Neural crest cell (in vitro differentiated cells): ENCODE results near the gene ESR2. TPM values are rescaled to one million over a fixed set of nuclear protein-coding genes. Genes with fewer than 3 reads are reported as not detected.

Experiments used
- DNase-seq: peaks from one replicate; pipeline ENCODE4 v3.0.0; 2021; ENCODE audit warnings: low read depth, mixed read lengths, low spot score
- H3K27ac Mint-ChIP-seq: one replicate; pipeline ENCODE4 v1.8.0; 2021; ENCODE audit warnings: mild to moderate bottlenecking, mixed read lengths; ENCODE audit not compliant: unreplicated experiment
- H3K27me3 Mint-ChIP-seq: 2 replicates; pipeline ENCODE4 v1.8.0; 2021; ENCODE audit warnings: low read depth, mild to moderate bottlenecking, mixed read lengths
- H3K36me3 Mint-ChIP-seq: 2 replicates; pipeline ENCODE4 v1.8.0; 2021; ENCODE audit warnings: low read depth, mild to moderate bottlenecking, mixed read lengths
- H3K4me1 Mint-ChIP-seq: 2 replicates; pipeline ENCODE4 v1.8.0; 2021; ENCODE audit warnings: mixed read lengths
- H3K4me3 Mint-ChIP-seq: one replicate; pipeline ENCODE4 v1.8.0; 2021; ENCODE audit warnings: mild to moderate bottlenecking, mixed read lengths
- H3K9me3 Mint-ChIP-seq: 2 replicates; pipeline ENCODE4 v1.8.0; 2021; ENCODE audit warnings: mixed read lengths
- CTCF ChIP-seq: fragments of 200-600 bp; sonication (generic); conservative IDR thresholded peaks from 2 replicates; pipeline ENCODE4 v1.5.0; 2021; ENCODE audit warnings: antibody characterized with exemption, mild to moderate bottlenecking
- long read RNA-seq: library from polyadenylated mRNA; unstranded; transcript quantifications from one replicate; pipeline ENCODE4 v2.0.0, GENCODE V29; 2020
- total RNA-seq: library from RNA; stranded (reverse); gene quantifications from 2 replicates; pipeline ENCODE4 v1.2.1, GENCODE V29; 2021

Gene ESR2
- total RNA-seq, result 0.20 and 0.33 TPM in 2 replicates
- long read RNA-seq, partial matches to known transcripts, result 0 of 9 reads
- long read RNA-seq, other reads (novel, unspliced or antisense), result 9 of 9 reads

DNA sequence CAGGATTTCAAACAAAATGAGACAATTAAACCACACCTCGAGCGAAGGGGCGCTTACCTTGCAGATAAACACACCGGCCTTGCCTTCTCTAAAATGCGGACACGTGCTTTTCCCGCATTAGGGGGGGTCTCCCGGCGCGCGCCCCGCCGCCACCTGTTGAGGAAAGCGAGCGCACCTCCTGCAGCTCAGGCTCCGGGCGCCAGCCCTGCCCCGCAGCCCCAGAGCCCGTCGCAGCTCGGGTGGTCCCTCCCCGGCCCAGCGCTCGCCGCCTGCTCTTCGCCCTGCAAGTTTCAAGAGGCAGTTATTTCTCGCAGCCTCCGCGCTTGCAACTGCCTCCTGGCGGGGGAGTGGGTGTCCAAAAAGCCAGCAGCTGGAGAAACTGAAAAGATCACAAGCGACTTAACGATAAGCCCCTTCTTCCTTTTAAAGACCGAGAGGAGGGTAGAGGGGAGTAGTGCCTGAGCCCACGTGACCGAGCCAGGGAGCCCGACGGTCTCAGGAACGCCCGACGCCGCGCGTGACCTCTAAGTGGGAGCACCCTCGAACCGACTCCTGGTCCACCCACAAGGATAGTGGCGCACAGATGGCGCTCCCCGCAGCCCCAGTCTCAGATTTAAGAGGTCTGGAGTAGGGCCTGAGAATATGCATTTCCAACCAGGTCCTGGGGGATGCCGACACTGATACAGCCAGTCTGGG is at the start of gene ESR2:
Gene ESR2 (minus strand): TSS at position 396 of the 696 bp plus-strand sequence. CDS start 11,386 bp downstream, outside the sequence.
- peaks cover 71% of the 10 kb centered on the region for H3K27me3 Mint-ChIP-seq
- DNase-seq, result peak; percentile 27

GRCh38 chr14:64340560-64341196 is 46.5 kb upstream of the ESR2 start:
- peak overlapping the region; percentile 70 for H3K4me3 Mint-ChIP-seq

More for the DNA sequence above, at the start of gene ESR2:
- H3K9me3 Mint-ChIP-seq, result no peaks in the 10 kb centered on the region
- peak; percentile 46 for TF ChIP-seq CTCF
- H3K36me3 Mint-ChIP-seq, result no peaks in the 10 kb centered on the region
- H3K4me1 Mint-ChIP-seq, result peaks cover 10% of the 10 kb centered on the region
- no peak within 1 kb of the TSS for H3K27ac Mint-ChIP-seq
- H3K4me3 Mint-ChIP-seq, result peak within 1 kb of the TSS; percentile 74

DNA sequence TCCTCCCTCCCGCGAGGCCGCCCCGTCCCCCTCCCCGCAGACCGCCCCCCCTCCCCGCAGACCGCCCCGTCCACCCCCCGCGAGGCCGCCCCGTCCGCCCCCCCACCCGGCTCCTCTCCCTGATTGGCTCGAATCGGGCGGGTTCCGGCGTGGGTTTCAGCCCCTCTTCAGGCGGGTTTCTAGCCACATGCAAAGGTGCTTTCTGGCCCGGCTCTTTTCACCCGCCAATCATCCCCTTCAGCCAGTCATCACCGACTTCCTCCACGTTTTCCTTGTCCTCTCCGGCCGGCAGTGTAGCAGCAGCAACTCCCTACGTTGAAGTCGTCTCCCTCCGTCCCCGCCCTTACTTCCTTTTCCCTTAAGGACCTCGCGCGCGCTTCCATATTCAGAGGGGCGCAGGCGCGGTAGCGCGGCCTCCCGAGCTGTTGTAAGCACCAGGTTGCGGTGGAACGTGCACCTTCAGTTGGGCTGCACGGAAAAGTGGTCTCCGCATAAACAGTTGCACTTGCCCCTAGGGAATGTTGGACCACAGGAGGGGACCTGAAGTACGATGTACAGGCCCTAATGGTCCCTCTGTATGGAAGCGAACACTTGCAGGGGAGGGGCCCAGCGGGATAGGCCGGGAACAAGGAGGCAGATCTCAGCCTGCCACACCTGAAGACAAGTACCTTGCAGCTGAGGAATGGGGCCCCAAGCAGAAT is 44.6 kb upstream of the ESR2 start:
- peak; percentile 83 for DNase-seq
- Mint-ChIP-seq H3K4me1 (peaks cover 29% of the 10 kb centered on the region), H3K27me3 (no peaks in the 10 kb centered on the region), H3K36me3 (peaks cover 3% of the 10 kb centered on the region), H3K9me3 (peaks cover 3% of the 10 kb centered on the region), H3K4me3 (peak overlapping the region; percentile 89), H3K27ac (peak overlapping the region; percentile 93)
- no peak for TF ChIP-seq CTCF

More at GRCh38 chr14:64340560-64341196, 46.5 kb upstream of the ESR2 start:
- no peak for DNase-seq
- TF ChIP-seq CTCF, result no peak
- Mint-ChIP-seq H3K27me3 (no peaks in the 10 kb centered on the region), H3K4me1 (peaks cover 29% of the 10 kb centered on the region), H3K27ac (peak overlapping the region; percentile 53), H3K9me3 (peaks cover 3% of the 10 kb centered on the region), H3K36me3 (peaks cover 3% of the 10 kb centered on the region)

DNA sequence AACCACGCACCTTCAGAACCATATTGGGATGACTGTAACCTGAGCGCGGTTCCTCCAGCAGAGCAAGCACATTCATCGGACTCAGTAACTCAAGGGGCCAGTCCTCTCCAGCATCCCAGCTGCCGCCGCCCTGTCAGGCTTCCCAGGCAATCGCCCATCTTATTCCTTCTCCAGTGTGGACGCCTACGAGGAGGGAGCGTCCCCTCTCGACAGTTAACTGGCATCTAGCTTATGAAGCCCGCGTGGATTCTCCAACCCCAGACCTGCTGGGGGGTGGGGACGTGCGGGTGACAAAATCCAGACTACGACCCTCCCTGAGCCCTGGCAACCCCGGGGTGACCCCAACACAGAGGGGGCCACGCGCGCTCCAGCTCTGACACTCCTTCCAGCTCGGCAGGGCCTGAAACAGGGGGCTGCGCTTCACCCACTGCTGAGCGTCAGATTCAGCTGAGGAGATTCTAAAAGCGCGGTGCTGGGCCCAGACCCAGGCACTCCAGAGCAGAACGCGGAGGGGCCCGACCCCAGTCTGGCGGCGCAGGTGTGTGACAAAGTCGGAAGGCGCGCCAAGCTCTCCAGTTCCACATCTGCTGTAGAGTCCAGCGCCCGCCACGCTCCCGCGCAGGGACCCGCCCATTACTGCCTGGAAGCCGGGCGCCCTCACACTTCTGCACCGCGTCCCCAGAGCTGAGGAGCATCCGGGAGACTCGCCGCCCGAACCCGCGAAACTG is 43.9 kb upstream of the ESR2 start:
- Mint-ChIP-seq H3K27me3 (no peaks in the 10 kb centered on the region), H3K4me1 (peaks cover 29% of the 10 kb centered on the region), H3K4me3 (peak overlapping the region; percentile 89), H3K9me3 (peaks cover 3% of the 10 kb centered on the region), H3K27ac (peak overlapping the region; percentile 96), H3K36me3 (peaks cover 3% of the 10 kb centered on the region)
- peak; percentile 48 for DNase-seq
- no peak for TF ChIP-seq CTCF

GRCh38 chr14:64329149-64329548 is 35.0 kb upstream of the ESR2 start:
- Mint-ChIP-seq H3K27ac (no peak overlapping the region), H3K4me3 (no peak overlapping the region), H3K9me3 (peaks cover 7% of the 10 kb centered on the region), H3K36me3 (no peaks in the 10 kb centered on the region), H3K4me1 (no peaks in the 10 kb centered on the region), H3K27me3 (no peaks in the 10 kb centered on the region)
- no peak for DNase-seq
- TF ChIP-seq CTCF, result no peak
